DMS53 treated with DMSO at 0.1 percent for 48 hours (cell line): ENCODE measurements around the gene ACSM5.

Experiments
- DNase-seq: peaks from one replicate; lab custom pipeline; 2025; ENCODE audit not compliant: unreplicated experiment; lab: John Stamatoyannopoulos, UW

ACSM5 gene, protein sequence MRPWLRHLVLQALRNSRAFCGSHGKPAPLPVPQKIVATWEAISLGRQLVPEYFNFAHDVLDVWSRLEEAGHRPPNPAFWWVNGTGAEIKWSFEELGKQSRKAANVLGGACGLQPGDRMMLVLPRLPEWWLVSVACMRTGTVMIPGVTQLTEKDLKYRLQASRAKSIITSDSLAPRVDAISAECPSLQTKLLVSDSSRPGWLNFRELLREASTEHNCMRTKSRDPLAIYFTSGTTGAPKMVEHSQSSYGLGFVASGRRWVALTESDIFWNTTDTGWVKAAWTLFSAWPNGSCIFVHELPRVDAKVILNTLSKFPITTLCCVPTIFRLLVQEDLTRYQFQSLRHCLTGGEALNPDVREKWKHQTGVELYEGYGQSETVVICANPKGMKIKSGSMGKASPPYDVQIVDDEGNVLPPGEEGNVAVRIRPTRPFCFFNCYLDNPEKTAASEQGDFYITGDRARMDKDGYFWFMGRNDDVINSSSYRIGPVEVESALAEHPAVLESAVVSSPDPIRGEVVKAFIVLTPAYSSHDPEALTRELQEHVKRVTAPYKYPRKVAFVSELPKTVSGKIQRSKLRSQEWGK

GRCh38 chr16:20409398-20410120 is at the start of gene ACSM5:
TSS of gene ACSM5 (plus strand) at chr16:20409534. CDS start at chr16:20411485, 1,951 bp downstream.
- no peak for DNase-seq

- no peak for DNase-seq
Observed at GRCh38 chr16:20359997-20360396, 49.3 kb upstream of the ACSM5 start.

DNA sequence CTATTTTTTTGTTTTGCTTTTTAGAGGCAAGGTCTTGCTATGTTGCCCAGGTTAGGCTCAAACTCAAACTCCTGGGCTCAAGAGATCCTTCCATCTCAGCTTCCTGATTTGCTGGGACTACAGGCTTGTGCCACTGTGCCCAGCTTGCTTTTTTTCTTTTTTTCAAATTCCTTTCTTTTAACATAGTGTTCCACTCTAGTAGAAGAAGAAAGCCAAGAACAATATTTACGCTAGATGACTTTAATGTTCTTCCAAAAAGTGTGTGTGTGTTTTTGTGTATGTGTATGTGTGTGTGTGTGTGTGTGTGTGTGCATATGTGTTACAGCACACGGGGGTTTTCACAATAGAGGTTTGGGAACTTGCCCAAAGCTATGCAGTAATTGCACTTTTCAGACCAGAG is 46.1 kb upstream of the ACSM5 start:
- no peak for DNase-seq

GRCh38 chr16:20364051-20364450 is 45.3 kb upstream of the ACSM5 start:
- DNase-seq, result no peak

DNA sequence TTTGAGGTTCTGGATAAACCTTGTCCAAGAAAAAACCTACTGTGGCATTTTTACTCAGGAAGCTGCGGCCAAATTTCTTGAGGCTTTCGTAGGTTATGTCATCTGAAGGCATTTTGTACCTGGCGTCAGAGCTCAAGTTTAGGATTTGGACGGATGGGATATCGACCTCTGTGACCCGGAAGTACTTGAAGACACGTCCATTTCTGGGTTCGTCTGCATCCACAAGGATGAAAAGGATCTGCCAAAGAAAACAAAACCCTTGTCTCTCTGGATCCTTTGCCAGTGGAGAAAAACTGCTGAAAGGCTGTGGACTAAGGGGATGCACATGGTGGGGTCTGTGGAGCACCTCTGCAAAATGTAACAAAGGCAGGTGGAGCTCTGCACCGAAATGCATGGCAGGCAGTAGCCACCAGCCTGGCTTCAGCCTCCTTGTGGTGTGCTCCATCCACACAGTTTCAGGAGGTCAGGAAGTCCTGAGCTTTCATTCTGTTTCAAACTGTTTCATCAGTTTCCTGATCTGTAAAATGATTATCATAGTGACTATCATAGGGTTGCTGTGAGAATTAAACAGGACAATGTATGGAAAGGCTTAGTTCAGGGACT is 39.8 kb upstream of the ACSM5 start:
- no peak for DNase-seq

DNA sequence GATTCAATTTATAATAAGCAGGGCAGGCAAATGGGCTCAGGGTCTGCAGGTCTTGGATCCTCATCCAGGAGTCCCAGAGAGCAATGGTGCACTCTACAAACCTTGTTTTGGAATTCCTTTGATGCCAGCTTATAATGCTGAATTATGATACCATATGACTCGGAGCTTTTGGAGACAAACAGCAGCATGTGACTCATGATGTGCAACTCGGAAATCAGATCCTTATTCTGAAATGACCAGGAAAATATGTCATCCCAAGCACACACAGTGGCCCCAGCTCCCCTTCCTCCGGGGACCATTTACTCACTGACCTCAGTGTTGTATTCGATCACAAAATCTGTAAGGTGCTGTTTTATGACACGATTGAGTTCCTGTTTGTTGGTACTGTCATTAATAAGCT is 36.6 kb upstream of the ACSM5 start:
- no peak for DNase-seq

- DNase-seq, result peak; percentile 13
Observed at GRCh38 chr16:20377181-20377580, 32.2 kb upstream of the ACSM5 start.

DNA sequence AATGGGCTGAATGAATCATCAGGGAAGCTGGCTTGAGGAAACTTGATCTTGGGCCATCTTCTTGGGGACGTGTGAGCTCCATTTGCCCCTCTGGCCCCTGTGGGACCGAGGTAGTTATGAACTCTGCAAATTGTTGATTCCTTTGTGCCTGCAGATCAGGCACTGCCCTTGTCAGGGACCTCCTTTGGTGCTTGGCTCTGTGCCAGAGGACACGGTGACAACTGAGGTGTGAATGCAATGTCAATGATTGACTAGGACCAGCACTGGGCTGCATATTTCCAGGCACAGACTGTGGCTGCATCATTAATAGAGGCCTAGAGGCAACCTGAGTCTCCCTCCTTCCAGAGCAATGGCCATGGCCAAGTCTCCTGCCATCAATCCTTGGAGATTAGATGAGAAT is 28.6 kb upstream of the ACSM5 start:
- DNase-seq, result no peak

DNA sequence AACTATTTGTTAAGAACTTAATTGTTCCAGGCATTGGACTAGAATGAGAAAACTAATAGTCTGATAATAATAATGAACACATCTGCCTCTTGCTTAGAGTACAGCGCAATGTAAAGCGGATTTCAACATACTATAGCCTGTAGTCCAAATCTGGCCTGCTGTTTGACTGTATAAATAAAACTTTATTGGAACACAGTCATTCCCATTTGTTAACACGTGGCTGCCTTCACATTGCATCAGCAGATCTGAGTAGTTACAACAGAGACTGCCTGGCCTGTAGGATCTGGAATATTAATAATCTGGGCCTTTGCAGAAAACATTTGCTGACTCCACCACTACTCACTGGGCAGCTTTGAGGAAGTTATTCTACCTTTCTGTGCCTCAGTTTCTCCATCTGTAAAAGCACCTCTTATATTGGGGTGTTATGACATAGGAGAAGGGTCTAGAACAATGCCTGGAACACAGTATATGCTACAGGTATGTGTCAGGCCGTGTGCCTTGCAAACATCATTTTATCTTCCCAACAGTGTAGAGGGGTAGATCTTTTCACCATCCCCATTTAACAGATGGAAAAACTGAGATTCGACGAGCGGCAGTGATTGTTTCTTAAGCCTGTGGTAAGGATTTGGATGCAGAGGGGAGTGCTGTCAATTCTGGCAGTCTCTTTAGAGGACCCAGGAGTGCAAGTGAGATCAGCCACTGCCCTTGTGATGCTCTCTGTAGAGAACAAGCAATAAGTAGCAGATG is 27.0 kb upstream of the ACSM5 start:
- no peak for DNase-seq

DNA sequence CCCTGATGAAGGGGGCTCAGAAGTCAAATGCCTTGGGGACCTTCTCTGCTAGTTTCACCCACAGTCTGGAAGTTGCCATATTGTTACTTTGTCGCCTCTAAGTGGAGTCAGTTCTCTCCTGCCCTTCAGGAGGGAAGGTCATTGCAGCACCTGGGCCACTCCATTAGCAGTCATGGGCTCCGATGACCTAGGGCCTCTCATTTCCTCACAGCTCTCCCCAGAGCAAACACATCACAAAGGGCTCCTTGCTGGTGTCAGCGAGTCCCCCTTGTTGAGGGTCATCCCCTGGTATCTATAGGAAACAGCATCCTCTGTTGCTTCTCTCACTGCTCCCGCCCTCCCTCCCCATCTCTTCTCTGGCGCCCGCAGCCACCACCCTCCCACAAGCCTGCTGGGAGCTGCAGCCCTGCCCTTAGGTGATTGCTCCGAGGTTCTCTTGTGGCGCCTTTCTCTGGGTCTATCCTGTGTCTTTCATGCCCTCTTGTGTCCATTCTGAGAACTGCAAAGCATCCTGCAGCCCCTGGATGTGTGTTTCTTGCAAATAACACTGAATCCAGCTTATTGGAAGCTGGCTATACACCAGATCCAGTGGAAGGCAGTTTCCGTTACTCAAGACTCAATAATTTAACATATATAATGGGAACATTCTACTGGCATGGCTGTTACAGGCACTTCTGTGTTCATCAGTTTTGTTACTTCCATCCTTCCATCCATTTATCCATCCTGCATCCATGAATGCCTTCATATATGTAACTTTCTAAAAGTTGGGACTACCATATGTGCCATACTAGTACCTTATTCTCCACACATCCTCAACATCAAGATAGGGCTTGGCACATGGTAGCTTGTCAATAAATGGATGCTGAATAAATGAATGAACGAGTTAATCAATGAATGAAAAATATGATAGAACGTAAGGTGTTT is 26.0 kb upstream of the ACSM5 start:
- peak; percentile 46 for DNase-seq

DNA sequence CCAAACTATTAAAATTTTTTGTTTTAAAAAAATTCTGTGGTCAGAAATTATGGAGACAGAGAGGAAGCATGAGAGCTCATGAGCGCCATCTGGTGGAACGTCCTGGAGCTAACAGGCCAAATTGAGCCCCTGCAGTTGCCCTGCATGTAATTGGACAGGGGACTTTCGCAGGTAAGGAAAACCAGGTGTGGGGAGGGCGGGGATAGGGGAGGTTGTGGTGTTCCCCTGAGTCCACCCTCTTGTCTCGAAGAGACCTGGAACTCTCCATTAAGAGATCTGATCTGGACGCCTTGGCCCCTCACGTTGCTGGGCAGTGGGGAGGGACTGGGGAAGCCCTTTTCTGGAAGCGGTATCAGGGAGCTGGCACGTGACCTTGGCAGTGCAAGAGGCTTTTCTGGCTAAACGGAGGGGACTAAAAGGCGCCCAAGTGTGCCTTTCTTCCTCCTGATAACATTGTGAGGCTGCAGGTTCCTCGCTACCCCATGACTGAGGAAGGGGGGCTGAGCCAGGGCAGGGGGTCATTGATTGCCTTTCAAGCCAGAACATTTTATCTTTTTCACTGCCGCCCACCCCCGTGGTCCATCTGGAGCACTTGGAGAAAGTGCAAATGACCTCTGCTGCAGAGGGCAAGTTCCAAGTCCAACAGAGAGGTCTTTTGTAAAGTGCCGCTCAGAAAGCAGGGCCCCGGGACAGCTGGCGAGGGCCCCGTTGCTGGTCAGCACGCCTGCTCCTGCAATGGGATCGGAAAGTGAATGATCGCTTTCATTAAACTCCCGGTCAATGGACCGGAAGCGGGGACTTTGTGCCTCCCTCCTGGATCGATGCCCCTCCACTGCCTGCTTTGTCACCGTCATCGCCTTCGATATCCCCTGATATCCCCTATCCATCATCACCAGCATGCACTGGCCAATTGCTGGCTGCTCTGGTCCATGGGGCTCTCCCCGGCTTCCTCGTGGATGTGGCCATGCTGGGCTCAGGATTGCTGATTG is 23.2 kb upstream of the ACSM5 start:
- DNase-seq, result peak; percentile 16

DNA sequence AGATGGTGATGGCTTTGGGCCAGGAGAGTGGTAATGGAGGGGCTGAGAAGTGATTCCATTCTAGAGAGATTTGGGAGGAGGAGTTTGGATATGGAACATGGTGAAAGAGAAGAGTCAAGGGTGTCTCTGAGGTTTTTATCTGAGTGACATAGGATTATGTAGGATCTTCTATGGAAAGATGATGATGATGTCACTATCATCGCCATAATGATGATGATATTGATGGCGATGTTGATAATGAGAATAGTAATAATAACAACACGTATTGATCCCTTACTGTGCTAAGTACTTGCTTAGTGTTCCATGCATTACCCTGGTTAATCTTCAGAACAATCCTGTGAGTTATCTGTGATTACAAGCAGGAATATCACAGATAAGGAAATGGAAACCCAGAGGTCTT is 21.4 kb upstream of the ACSM5 start:
- DNase-seq, result no peak

GRCh38 chr16:20388854-20389253 is 20.5 kb upstream of the ACSM5 start:
- DNase-seq, result no peak

DNA sequence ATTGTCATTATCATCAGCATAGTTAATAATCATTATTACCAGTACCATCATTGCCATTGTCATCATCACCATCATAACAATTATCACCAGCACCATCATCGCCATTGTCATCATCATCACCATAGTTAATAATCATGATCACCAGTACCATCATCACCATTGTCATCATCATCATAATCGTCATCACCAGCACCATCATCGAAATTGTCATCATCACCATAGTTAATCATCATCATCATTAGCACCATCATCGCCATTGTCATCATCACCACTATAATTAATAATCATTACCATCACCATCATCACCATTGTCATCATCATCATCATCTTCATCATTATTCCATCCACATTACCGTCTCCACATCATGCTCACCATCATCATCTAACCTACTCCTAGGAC is 18.3 kb upstream of the ACSM5 start:
- DNase-seq, result no peak

GRCh38 chr16:20393801-20394577 is 15.3 kb upstream of the ACSM5 start:
- DNase-seq, result no peak

GRCh38 chr16:20395946-20396345 is 13.4 kb upstream of the ACSM5 start:
- DNase-seq, result no peak

GRCh38 chr16:20396846-20397467 is 12.4 kb upstream of the ACSM5 start:
- DNase-seq, result no peak
